GM12892 (cell line): ENCODE results near the gene IQCE.

Experiments
- POLR2A ChIP-seq: IDR thresholded peaks from 2 replicates; pipeline ENCODE4 v1.6.1; 2011; ENCODE audit warnings: low read depth, low read length, control low read depth
- POLR2AphosphoS5 ChIP-seq: IDR thresholded peaks from 2 replicates; pipeline ENCODE4 v1.6.1; 2011; ENCODE audit warnings: low read depth, low read length, control low read depth

DNA sequence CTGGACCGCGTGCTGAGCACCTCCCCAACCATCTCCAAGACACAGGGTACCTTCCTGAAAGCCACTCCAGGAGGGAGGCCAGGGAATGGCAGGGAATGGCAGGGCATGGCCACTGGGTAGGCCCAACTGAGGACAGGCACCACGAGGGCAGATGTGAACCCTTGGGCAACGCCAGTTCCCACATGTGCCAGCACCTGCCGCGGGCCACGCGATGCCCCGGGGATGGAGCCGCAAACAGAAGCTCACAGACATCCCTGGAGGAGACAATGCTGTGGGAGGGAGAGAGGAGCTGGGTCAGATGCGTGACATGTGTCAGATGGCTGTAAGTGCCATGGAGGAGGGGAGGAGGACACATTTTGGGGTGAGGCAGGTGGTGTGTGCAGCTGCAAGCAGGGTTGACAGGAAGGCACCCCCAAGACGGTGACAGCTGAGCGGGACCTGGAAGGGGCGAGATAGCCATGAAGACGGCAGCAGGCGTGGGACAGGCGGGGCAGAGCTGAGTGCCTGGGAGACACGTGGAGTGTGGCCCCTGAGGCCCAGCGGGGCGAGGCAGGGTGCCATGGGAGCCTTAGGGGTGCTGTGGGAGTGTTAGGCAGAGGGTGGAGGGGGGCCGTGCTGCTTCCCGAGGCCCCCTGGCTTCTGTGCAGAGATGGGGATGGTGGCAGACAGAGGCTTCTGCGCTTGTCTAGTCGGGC lies 27.7 kb downstream of the IQCE start:
- TF ChIP-seq POLR2A (no peak), POLR2AphosphoS5 (no peak)
